ENCODE data around the gene DOCK3.
"Not testable (repeated sequence)": the region's sequence is repeated elsewhere in the genome, so short reads cannot be mapped to it uniquely, and the experiment has no call there.

- not testable (repeated sequence) for TF ChIP-seq CTCF, EP300, POLR2A (IDR thresholded peaks at IDR 0.05)
These were observed 511.7 kb downstream of the DOCK3 start for GRCh38 chr3:51186446-51186845.
